ENCODE data around the gene B4GAT1. TPM values are rescaled to one million over a fixed set of nuclear protein-coding genes. Genes with fewer than 3 reads are reported as not detected.
A peak's percentile ranks its signal among the peaks of the same experiment; 100 is the strongest.

Gene B4GAT1
- total and polyA plus RNA-seq, 2 of the 13 experiments (the other 11 are each of a cell fraction or from before 2014, with no cell fraction given), result 40.4 to 109 TPM

GRCh38 chr11:66336234-66337102, 11.0 kb downstream of the B4GAT1 start, which contains the start of gene RIN1 (continued):
- TF ChIP-seq ZBTB40 (IDR thresholded peaks at IDR 0.05) (no peak), ZBTB40 (CRISPR knock-in tag; IDR thresholded peaks at IDR 0.05) (peak; percentile 72), ZNF713 (CRISPR knock-in tag; IDR thresholded peaks at IDR 0.05) (no peak), KIAA2018 (CRISPR knock-in tag; IDR thresholded peaks at IDR 0.05; ENCODE audit: borderline replicate concordance) (no peak), ZNF101 (CRISPR knock-in tag; IDR thresholded peaks at IDR 0.05; ENCODE audit: borderline replicate concordance, low read depth) (no peak), ZNF331 (CRISPR knock-in tag; IDR thresholded peaks at IDR 0.05) (0 out of 2 replicates have a peak, but pooled peaks have one; percentile 54), THAP7 (CRISPR knock-in tag; IDR thresholded peaks at IDR 0.05) (no peak), IRF9 (CRISPR knock-in tag; IDR thresholded peaks at IDR 0.05; ENCODE audit: borderline replicate concordance) (peak; percentile 87; the same call in 1 of the 2 replicates)
